ENCODE results near the gene PPP1R12A.

Gene PPP1R12A

DNA sequence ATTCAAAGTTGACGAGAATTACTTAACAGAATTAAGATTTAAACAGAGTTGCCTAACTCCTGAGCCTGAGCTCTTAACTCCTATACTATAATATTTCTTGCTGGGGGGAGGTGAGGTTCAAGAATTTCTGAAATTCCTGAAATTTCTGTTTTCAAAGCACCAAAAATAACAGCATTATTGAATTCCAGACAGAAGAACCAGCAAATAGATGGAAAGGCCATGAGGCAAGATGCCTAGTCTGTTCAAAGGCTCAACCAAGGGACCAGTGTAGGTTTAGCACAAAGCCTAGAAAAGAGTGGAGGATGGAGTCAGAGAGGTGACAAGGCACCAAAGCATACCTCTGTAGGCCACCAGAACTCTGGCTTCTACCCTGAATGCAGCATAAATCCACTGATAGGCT, 76.4 kb downstream of the PPP1R12A start:
- H3K9ac ChIP-seq (ENCODE audit: low read length) = no peak overlapping the region
- no peaks in the 10 kb centered on the region for H3K4me1 ChIP-seq (ENCODE audit: control insufficient read depth, low read depth, low read length)
- no peaks in the 10 kb centered on the region for H3K9me3 ChIP-seq (ENCODE audit: control insufficient read depth, low read depth, low read length)
- no peaks in the 10 kb centered on the region for H3K27me3 ChIP-seq (ENCODE audit: control insufficient read depth, insufficient read depth, low read length)
- H3K36me3 ChIP-seq (ENCODE audit: control insufficient read depth, low read depth, low read length) = no peaks in the 10 kb centered on the region
- no peak overlapping the region for H3K4me3 ChIP-seq (ENCODE audit: low read length)
- H3K27ac ChIP-seq (ENCODE audit: low read length) = no peak overlapping the region

DNA sequence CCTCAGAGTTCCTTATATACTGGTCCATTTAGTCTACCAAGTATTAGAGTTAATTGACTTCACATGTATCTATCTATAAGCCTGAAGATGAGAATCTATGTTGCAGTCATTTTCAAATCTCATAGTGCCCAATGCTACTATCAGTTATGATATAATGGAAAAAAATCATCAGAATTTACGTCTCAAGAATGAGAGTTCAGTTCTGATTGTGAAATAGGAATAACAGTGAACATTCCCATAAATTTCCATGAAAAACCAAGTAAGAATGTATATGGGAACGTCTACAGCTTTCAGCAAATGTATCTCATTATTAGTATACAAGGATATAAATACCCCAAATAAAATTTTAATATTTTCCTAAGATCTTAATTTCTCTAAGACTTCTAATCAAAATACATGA, 77.2 kb downstream of the PPP1R12A start:
- no peak overlapping the region for H3K4me3 ChIP-seq (ENCODE audit: low read length)
- H3K4me1 ChIP-seq (ENCODE audit: control insufficient read depth, low read depth, low read length) = no peaks in the 10 kb centered on the region
- H3K9me3 ChIP-seq (ENCODE audit: control insufficient read depth, low read depth, low read length) = no peaks in the 10 kb centered on the region
- no peak overlapping the region for H3K9ac ChIP-seq (ENCODE audit: low read length)
- no peaks in the 10 kb centered on the region for H3K27me3 ChIP-seq (ENCODE audit: control insufficient read depth, insufficient read depth, low read length)
- H3K36me3 ChIP-seq (ENCODE audit: control insufficient read depth, low read depth, low read length) = no peaks in the 10 kb centered on the region
- no peak overlapping the region for H3K27ac ChIP-seq (ENCODE audit: low read length)

DNA sequence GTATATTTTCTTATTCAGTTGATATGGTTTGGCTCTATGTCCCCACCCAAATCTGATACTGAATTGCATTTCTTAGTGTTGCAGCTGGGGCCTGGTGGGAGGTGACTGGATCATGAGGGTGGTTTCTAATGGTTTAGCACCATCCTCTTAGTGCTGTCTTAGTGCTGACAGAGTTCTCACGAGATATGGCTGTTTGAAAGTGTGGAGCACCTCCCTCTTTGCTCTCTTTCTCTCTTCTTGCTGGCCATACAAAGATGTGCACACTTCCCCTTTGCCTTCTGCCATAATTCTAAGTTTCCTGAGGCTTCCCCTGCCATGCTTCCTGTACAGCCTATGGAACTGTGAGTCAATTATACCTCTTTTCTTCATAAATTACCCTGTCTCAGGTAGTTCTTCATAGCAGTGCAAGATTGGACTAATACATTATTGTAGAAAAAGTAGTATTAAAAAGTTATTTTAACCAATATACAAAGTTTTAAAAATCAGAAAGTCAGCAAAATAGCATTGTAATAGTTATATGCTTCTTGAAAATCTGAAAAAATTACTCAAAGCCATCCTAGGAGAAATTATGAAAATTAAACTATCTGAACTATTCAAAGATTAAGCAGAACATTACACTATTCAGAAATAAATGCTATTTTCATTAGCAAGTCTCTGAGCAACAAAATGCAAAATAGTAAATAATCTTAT, 84.1 kb downstream of the PPP1R12A start:
- no peaks in the 10 kb centered on the region for H3K27me3 ChIP-seq (ENCODE audit: control insufficient read depth, insufficient read depth, low read length)
- H3K9ac ChIP-seq (ENCODE audit: low read length) = no peak overlapping the region
- H3K4me1 ChIP-seq (ENCODE audit: control insufficient read depth, low read depth, low read length) = peaks cover 5% of the 10 kb centered on the region
- H3K27ac ChIP-seq (ENCODE audit: low read length) = no peak overlapping the region
- no peaks in the 10 kb centered on the region for H3K9me3 ChIP-seq (ENCODE audit: control insufficient read depth, low read depth, low read length)
- H3K36me3 ChIP-seq (ENCODE audit: control insufficient read depth, low read depth, low read length) = no peaks in the 10 kb centered on the region
- H3K4me3 ChIP-seq (ENCODE audit: low read length) = no peak overlapping the region

DNA sequence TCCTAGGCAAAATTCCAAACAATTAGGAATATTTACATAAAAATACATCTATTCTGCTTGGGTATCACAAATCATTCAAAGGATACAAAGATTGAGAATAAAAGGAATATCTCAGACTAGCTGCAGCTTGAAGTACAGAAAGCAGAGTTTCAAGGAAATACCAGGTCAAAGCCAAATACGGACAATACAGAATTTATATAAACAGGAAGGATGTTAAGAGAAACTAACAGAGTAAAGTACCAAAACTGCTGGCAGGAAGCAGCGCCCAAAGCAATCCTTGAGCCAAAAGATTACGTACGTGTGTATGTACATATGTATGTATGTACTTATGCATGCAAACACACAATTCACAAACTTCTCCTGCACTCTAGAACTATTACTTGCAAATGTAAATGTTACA, 86.6 kb downstream of the PPP1R12A start:
- Histone ChIP-seq H3K9ac (ENCODE audit: low read length) (no peak overlapping the region), H3K4me3 (ENCODE audit: low read length) (no peak overlapping the region), H3K27ac (ENCODE audit: low read length) (no peak overlapping the region), H3K4me1 (ENCODE audit: control insufficient read depth, low read depth, low read length) (peaks cover 13% of the 10 kb centered on the region), H3K36me3 (ENCODE audit: control insufficient read depth, low read depth, low read length) (peaks cover 15% of the 10 kb centered on the region), H3K27me3 (ENCODE audit: control insufficient read depth, insufficient read depth, low read length) (no peaks in the 10 kb centered on the region), H3K9me3 (ENCODE audit: control insufficient read depth, low read depth, low read length) (no peaks in the 10 kb centered on the region)

DNA sequence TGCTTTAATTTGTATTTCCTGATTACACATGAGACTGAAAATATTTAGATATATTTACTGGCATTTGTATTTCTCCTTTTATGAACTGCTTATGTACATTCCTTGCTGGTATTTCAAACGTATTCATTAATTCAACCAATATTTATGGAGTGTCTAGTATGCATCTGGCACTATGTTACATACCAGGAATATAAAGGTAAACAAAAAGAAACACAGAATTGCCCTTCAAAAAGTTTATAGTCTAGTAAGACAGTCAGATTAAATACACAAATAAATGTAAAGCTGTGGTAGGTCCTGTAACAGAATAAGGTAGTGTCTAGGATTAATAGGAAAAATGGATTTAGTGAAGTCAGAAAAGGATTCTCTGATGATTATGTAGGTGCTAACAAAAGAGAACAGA, 87.5 kb downstream of the PPP1R12A start:
- Histone ChIP-seq H3K27me3 (ENCODE audit: control insufficient read depth, insufficient read depth, low read length) (no peaks in the 10 kb centered on the region), H3K9ac (ENCODE audit: low read length) (no peak overlapping the region), H3K27ac (ENCODE audit: low read length) (no peak overlapping the region), H3K36me3 (ENCODE audit: control insufficient read depth, low read depth, low read length) (peaks cover 15% of the 10 kb centered on the region), H3K9me3 (ENCODE audit: control insufficient read depth, low read depth, low read length) (no peaks in the 10 kb centered on the region), H3K4me3 (ENCODE audit: low read length) (no peak overlapping the region), H3K4me1 (ENCODE audit: control insufficient read depth, low read depth, low read length) (peaks cover 13% of the 10 kb centered on the region)

DNA sequence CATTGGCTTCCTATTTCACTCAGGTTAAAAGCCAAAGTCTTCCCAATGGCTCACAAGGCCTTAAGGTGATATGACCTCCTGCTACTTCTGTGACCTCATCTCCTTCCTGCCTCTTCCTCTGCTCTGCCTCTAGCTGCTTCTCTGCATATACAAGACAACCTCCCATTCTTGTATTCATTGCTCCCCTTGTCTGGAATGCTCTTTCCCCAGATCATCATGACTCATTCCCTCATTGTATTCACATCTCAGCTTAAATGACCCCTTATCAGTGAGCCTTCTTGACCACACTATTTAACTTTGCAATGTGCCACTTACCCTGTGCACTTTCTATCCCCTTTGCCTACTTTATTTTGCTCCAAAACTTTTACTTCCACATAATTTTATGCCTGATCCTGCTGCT, 90.2 kb downstream of the PPP1R12A start:
- H3K4me1 ChIP-seq (ENCODE audit: control insufficient read depth, low read depth, low read length) = peaks cover 13% of the 10 kb centered on the region
- peaks cover 5% of the 10 kb centered on the region for H3K9me3 ChIP-seq (ENCODE audit: control insufficient read depth, low read depth, low read length)
- no peak overlapping the region for H3K27ac ChIP-seq (ENCODE audit: low read length)
- no peaks in the 10 kb centered on the region for H3K27me3 ChIP-seq (ENCODE audit: control insufficient read depth, insufficient read depth, low read length)
- no peak overlapping the region for H3K9ac ChIP-seq (ENCODE audit: low read length)
- H3K36me3 ChIP-seq (ENCODE audit: control insufficient read depth, low read depth, low read length) = peaks cover 15% of the 10 kb centered on the region
- H3K4me3 ChIP-seq (ENCODE audit: low read length) = no peak overlapping the region

DNA sequence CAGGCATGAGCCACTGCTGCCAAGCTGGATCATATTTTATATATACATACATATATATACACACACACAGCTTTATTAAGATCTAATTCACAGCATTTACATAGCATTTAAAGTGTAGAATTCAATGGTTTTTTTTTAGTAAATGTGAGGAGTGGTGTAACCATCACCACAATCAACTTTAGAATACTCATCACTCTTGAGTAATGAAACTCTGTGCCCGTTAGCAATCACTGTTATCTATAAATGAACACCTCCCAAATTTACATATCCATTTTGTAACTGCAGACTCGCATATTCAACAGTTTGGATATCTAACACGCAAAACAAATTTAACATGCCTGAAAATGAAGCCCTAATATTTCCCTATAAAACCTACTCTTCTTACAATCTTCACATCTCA, 90.9 kb downstream of the PPP1R12A start:
- H3K4me3 ChIP-seq (ENCODE audit: low read length) = no peak overlapping the region
- no peak overlapping the region for H3K27ac ChIP-seq (ENCODE audit: low read length)
- peaks cover 21% of the 10 kb centered on the region for H3K36me3 ChIP-seq (ENCODE audit: control insufficient read depth, low read depth, low read length)
- peaks cover 10% of the 10 kb centered on the region for H3K9me3 ChIP-seq (ENCODE audit: control insufficient read depth, low read depth, low read length)
- no peaks in the 10 kb centered on the region for H3K27me3 ChIP-seq (ENCODE audit: control insufficient read depth, insufficient read depth, low read length)
- H3K4me1 ChIP-seq (ENCODE audit: control insufficient read depth, low read depth, low read length) = peaks cover 13% of the 10 kb centered on the region
- no peak overlapping the region for H3K9ac ChIP-seq (ENCODE audit: low read length)

DNA sequence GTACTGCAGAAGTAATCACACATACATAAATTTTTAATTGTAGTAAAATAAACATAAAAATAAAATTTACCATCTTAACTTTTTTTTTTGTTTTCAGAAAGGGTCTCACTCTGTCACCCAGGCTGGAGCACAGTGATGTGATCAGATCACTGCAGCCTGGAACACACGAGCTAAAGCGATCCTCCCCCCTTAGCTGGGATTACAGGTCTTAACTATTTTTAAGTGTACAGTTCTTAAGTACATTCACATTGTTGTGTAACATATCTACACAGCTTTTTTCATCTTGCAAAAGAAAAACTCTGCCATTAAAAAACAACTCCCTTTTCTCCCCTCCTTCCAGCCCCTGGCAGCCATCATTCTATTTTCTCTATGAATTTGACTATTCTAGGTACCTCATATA, 92.3 kb downstream of the PPP1R12A start:
- no peak overlapping the region for H3K4me3 ChIP-seq (ENCODE audit: low read length)
- H3K27ac ChIP-seq (ENCODE audit: low read length) = no peak overlapping the region
- no peak overlapping the region for H3K9ac ChIP-seq (ENCODE audit: low read length)
- no peaks in the 10 kb centered on the region for H3K27me3 ChIP-seq (ENCODE audit: control insufficient read depth, insufficient read depth, low read length)
- H3K4me1 ChIP-seq (ENCODE audit: control insufficient read depth, low read depth, low read length) = peaks cover 8% of the 10 kb centered on the region
- peaks cover 20% of the 10 kb centered on the region for H3K9me3 ChIP-seq (ENCODE audit: control insufficient read depth, low read depth, low read length)
- peaks cover 24% of the 10 kb centered on the region for H3K36me3 ChIP-seq (ENCODE audit: control insufficient read depth, low read depth, low read length)

DNA sequence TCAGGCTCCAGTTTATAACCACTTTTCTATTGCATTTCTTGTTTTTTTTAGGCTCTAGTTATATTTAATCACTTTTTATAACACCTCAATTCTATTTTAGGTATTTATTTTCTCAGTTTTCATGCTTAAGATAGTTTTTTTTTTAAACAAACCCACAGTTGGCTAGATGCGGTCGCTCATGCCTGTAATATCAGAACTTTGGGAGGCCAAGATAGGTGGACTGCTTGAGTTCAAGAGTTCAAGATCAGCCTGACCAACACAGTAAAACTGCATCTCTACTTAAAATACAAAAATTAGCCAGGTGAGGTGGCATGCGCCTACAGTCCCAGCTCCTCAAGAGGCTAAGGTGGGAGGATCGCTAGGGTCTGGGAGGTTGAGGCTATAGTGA, 93.0 kb downstream of the PPP1R12A start:
- Histone ChIP-seq H3K9ac (ENCODE audit: low read length) (no peak overlapping the region), H3K27ac (ENCODE audit: low read length) (no peak overlapping the region), H3K36me3 (ENCODE audit: control insufficient read depth, low read depth, low read length) (peaks cover 24% of the 10 kb centered on the region)

DNA sequence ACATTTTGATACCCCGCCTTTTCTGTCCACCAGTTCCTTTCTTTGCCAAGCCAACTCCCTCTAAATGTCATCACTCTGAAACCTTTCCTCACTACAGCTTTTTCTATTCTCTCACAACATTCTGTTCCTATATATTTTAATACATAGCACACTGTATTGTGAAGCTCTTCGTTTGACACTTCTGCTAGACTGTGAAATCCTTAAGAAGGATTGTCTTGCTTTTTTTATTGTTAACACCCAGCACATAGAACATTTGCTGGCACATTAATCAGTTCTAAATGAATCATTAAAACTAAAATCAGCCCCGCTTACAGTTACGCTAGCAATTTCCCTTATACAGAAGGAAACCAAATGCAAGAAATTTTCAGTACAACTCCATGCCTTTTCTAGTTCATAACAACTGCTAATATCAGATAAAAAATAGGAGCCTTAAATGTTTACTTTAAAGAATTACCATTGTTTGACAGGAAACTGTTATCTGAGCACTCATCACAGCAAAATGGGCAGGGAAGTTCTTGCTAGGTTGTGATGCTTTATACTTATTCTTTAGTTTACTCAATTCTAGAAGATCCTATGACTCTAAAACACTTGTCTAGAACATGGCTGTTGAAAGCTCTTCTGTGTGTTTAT, 93.5 kb downstream of the PPP1R12A start:
- peaks cover 20% of the 10 kb centered on the region for H3K9me3 ChIP-seq (ENCODE audit: control insufficient read depth, low read depth, low read length)
- no peak overlapping the region for H3K4me3 ChIP-seq (ENCODE audit: low read length)
- no peaks in the 10 kb centered on the region for H3K27me3 ChIP-seq (ENCODE audit: control insufficient read depth, insufficient read depth, low read length)
- H3K36me3 ChIP-seq (ENCODE audit: control insufficient read depth, low read depth, low read length) = peaks cover 24% of the 10 kb centered on the region
- H3K4me1 ChIP-seq (ENCODE audit: control insufficient read depth, low read depth, low read length) = peaks cover 8% of the 10 kb centered on the region
- H3K27ac ChIP-seq (ENCODE audit: low read length) = no peak overlapping the region
- no peak overlapping the region for H3K9ac ChIP-seq (ENCODE audit: low read length)

More for the DNA sequence above, 93.0 kb downstream of the PPP1R12A start:
- peaks cover 8% of the 10 kb centered on the region for H3K4me1 ChIP-seq (ENCODE audit: control insufficient read depth, low read depth, low read length)
- no peak overlapping the region for H3K4me3 ChIP-seq (ENCODE audit: low read length)
- no peaks in the 10 kb centered on the region for H3K27me3 ChIP-seq (ENCODE audit: control insufficient read depth, insufficient read depth, low read length)
- peaks cover 20% of the 10 kb centered on the region for H3K9me3 ChIP-seq (ENCODE audit: control insufficient read depth, low read depth, low read length)

DNA sequence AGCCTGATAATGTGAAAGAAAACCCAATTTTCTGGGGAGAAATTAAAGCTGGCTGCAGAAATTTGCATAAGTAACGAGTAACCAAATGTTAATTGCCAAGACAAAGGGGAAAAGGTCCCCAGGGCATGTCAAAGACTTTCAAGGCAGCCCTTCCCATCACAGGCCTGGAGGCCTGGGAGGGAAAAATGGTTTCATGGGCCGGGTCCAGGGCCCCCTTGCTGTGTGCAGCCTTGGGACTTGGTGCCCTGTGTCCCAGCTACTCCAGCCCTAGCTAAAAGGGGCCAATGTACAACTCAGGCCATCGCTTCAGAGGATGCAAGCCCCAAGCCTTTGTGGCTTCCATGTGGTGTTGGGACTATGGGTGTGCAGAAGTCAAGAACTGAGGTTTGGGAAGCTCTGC, 96.5 kb downstream of the PPP1R12A start:
- Histone ChIP-seq H3K36me3 (ENCODE audit: control insufficient read depth, low read depth, low read length) (peaks cover 9% of the 10 kb centered on the region), H3K27me3 (ENCODE audit: control insufficient read depth, insufficient read depth, low read length) (no peaks in the 10 kb centered on the region), H3K4me3 (ENCODE audit: low read length) (no peak overlapping the region), H3K9me3 (ENCODE audit: control insufficient read depth, low read depth, low read length) (peaks cover 20% of the 10 kb centered on the region), H3K27ac (ENCODE audit: low read length) (no peak overlapping the region), H3K9ac (ENCODE audit: low read length) (no peak overlapping the region), H3K4me1 (ENCODE audit: control insufficient read depth, low read depth, low read length) (no peaks in the 10 kb centered on the region)

DNA sequence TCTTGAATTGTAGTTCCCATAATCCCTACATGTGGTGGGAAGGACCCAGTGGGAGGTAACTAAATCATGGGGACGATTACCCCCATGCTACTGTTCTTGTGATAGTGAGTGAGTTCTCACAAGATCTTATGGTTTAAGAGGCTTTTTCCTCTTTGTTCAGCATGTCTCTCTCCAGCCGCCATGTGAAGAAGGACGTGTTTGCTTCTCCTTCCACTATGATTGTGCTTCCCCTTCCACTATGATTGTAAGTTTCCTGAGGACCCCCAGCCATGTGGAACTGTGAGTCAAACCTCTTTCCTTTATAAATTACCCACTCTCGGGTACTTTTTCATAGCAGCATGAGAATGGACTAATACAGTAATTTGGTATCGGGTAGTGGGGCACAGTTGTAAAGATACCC, 97.3 kb downstream of the PPP1R12A start:
- peaks cover 9% of the 10 kb centered on the region for H3K36me3 ChIP-seq (ENCODE audit: control insufficient read depth, low read depth, low read length)
- no peak overlapping the region for H3K27ac ChIP-seq (ENCODE audit: low read length)

More for the DNA sequence above, 97.3 kb downstream of the PPP1R12A start:
- Histone ChIP-seq H3K9me3 (ENCODE audit: control insufficient read depth, low read depth, low read length) (peaks cover 20% of the 10 kb centered on the region), H3K27me3 (ENCODE audit: control insufficient read depth, insufficient read depth, low read length) (no peaks in the 10 kb centered on the region), H3K9ac (ENCODE audit: low read length) (no peak overlapping the region), H3K4me1 (ENCODE audit: control insufficient read depth, low read depth, low read length) (no peaks in the 10 kb centered on the region), H3K4me3 (ENCODE audit: low read length) (no peak overlapping the region)

Measured in iPS-18a (cell line).